Measurements from ENCODE around the gene FRYL.
"Not testable (repeated sequence)": the region's sequence is repeated elsewhere in the genome, so short reads cannot be mapped to it uniquely, and the experiment has no call there.

Gene FRYL

GRCh38 chr4:48752246-48752645, 27.8 kb downstream of the FRYL start:
- DNase-seq (ENCODE audit: low spot score): no peak
- no peak for TF ChIP-seq CTCF (IDR thresholded peaks at IDR 0.05; ENCODE audit: extremely low read depth, insufficient read depth, missing control alignments)
- in situ Hi-C loops (cut with MboI; ENCODE audit: low pct_unique_long_range_greater_than_20kb, low sequenced_read_pairs, unreplicated experiment): no loop called here

- no peak for TF ChIP-seq CTCF (IDR thresholded peaks at IDR 0.05; ENCODE audit: extremely low read depth, insufficient read depth, missing control alignments)
- no peak for DNase-seq (ENCODE audit: low spot score)
- in situ Hi-C loops (cut with MboI; ENCODE audit: low pct_unique_long_range_greater_than_20kb, low sequenced_read_pairs, unreplicated experiment): no loop called here
These were observed 31.0 kb downstream of the FRYL start for GRCh38 chr4:48748949-48749596.

- DNase-seq (ENCODE audit: low spot score): no peak
- in situ Hi-C loops (cut with MboI; ENCODE audit: low pct_unique_long_range_greater_than_20kb, low sequenced_read_pairs, unreplicated experiment): no loop called here
- TF ChIP-seq CTCF (IDR thresholded peaks at IDR 0.05; ENCODE audit: extremely low read depth, insufficient read depth, missing control alignments): no peak
These were observed 33.3 kb downstream of the FRYL start for GRCh38 chr4:48746608-48747362.

- in situ Hi-C loops (cut with MboI; ENCODE audit: low pct_unique_long_range_greater_than_20kb, low sequenced_read_pairs, unreplicated experiment); DNase-seq (ENCODE audit: low spot score): not testable (repeated sequence)
These were observed 34.9 kb downstream of the FRYL start for GRCh38 chr4:48745223-48745622.

GRCh38 chr4:48742412-48742811, 37.7 kb downstream of the FRYL start:
- no peak for DNase-seq (ENCODE audit: low spot score)
- no peak for TF ChIP-seq CTCF (IDR thresholded peaks at IDR 0.05; ENCODE audit: extremely low read depth, insufficient read depth, missing control alignments)
- in situ Hi-C loops (cut with MboI; ENCODE audit: low pct_unique_long_range_greater_than_20kb, low sequenced_read_pairs, unreplicated experiment): no loop called here

- no peak for TF ChIP-seq CTCF (IDR thresholded peaks at IDR 0.05; ENCODE audit: extremely low read depth, insufficient read depth, missing control alignments)
- DNase-seq (ENCODE audit: low spot score): no peak
- in situ Hi-C loops (cut with MboI; ENCODE audit: low pct_unique_long_range_greater_than_20kb, low sequenced_read_pairs, unreplicated experiment): no loop called here
These were observed 40.5 kb downstream of the FRYL start for GRCh38 chr4:48739560-48740019.

- no peak for TF ChIP-seq CTCF (IDR thresholded peaks at IDR 0.05; ENCODE audit: extremely low read depth, insufficient read depth, missing control alignments)
- no peak for DNase-seq (ENCODE audit: low spot score)
- in situ Hi-C loops (cut with MboI; ENCODE audit: low pct_unique_long_range_greater_than_20kb, low sequenced_read_pairs, unreplicated experiment): no loop called here
These were observed 41.2 kb downstream of the FRYL start for GRCh38 chr4:48738856-48739255.

- DNase-seq (ENCODE audit: low spot score); in situ Hi-C loops (cut with MboI; ENCODE audit: low pct_unique_long_range_greater_than_20kb, low sequenced_read_pairs, unreplicated experiment): not testable (repeated sequence)
These were observed 51.1 kb downstream of the FRYL start for GRCh38 chr4:48728906-48729496.

Measured in GM13977 (cell line).